ENCODE data around the gene ELP5. TPM values are rescaled to one million over a fixed set of nuclear protein-coding genes. Genes with fewer than 3 reads are reported as not detected.

Gene ELP5
- total and polyA plus RNA-seq, 7 donors, result 28.4 to 70.9 (median 34.3) TPM

DNA sequence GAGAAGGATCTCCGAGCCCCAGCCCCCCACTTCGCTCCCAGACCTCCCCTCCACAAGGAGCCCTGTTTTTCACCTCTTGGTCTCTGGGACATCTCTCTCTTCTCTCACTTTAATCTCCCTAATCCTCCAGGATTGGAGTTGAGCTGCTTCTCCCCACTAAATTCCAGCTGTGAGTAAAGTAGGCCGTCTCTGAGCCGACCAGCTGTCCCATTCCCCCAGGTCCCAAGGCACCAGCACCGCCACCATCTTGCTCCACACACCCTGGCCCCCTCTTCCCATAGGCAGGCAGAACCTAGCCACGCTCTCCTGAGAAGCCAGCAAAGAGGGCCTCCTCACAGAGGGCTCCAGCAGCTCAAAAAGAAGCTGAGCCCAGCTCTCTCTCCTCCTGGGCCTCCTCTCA, 33.3 kb upstream of the ELP5 start:
- TF ChIP-seq CTCF (IDR thresholded peaks at IDR 0.05) (no peak), POLR2AphosphoS5 (IDR thresholded peaks at IDR 0.05) (no peak), POLR2A (IDR thresholded peaks at IDR 0.05) (no peak), EP300 (IDR thresholded peaks at IDR 0.05) (no peak)
- Histone ChIP-seq H3K27me3 (no peaks in the 10 kb centered on the region), H3K9me3 (no peaks in the 10 kb centered on the region), H3K4me3 (no peak overlapping the region), H3K36me3 (peaks cover 10 to 20% (median 14%) of the 10 kb centered on the region in 4 donors), H3K27ac (peak overlapping the region; percentile 90 to 99 (median 98)), H3K4me1 (peaks cover 0 to 73% (median 64%) of the 10 kb centered on the region in 4 donors)
- intact Hi-C loops (cut with DNase I), result no loop called here
- WGBS, 2 donors, result 72 to 77% methylated on average over 6 of the region's 6 CpGs
- no peak for DNase-seq

- Histone ChIP-seq H3K27me3 (no peaks in the 10 kb centered on the region), H3K36me3 (peaks cover 15 to 26% (median 20%) of the 10 kb centered on the region in 4 donors), H3K27ac (peak overlapping the region; percentile 90 to 99 (median 98)), H3K4me1 (peaks cover 0 to 68% (median 59%) of the 10 kb centered on the region in 4 donors), H3K4me3 (peak overlapping the region; percentile 73 to 98 (median 90)), H3K9me3 (no peaks in the 10 kb centered on the region)
- intact Hi-C loops (cut with DNase I), result no loop called here
- WGBS, 2 donors, result 16 to 17% methylated on average over 12 of the region's 12 CpGs
- DNase-seq, result no peak
- TF ChIP-seq CTCF (IDR thresholded peaks at IDR 0.05) (no peak), EP300 (IDR thresholded peaks at IDR 0.05) (no peak), POLR2A (IDR thresholded peaks at IDR 0.05) (no peak), POLR2AphosphoS5 (IDR thresholded peaks at IDR 0.05) (no peak)
Observed at GRCh38 chr17:7219229-7219811, 32.7 kb upstream of the ELP5 start.

- TF ChIP-seq EP300 (IDR thresholded peaks at IDR 0.05) (peak in 1 of 4 donors; percentile 22), POLR2A (IDR thresholded peaks at IDR 0.05) (peak; percentile 36 to 75), POLR2AphosphoS5 (IDR thresholded peaks at IDR 0.05) (peak; percentile 85 to 98 (median 88)), CTCF (IDR thresholded peaks at IDR 0.05) (no peak)
- Histone ChIP-seq H3K27me3 (no peaks in the 10 kb centered on the region), H3K9me3 (no peaks in the 10 kb centered on the region), H3K36me3 (peaks cover 15 to 33% (median 27%) of the 10 kb centered on the region in 4 donors), H3K4me3 (peak within 1 kb of the TSS; percentile 73 to 98 (median 90)), H3K27ac (peak within 1 kb of the TSS; percentile 90 to 99 (median 98)), H3K4me1 (peaks cover 0 to 63% (median 54%) of the 10 kb centered on the region in 4 donors)
- intact Hi-C loops (cut with DNase I), result no loop called here
- peak; percentile 97 for DNase-seq
- 0% methylated on average over 63 of the region's 63 CpGs for WGBS, 2 donors
Observed at GRCh38 chr17:7219812-7220592, 32.0 kb upstream of the ELP5 start, which contains the start of the genes ACADVL and DLG4. Gene ACADVL (plus strand): TSS chr17:7219938. CDS start chr17:7219985, 47 bp downstream. Gene DLG4 (minus strand): TSS chr17:7219836.

DNA sequence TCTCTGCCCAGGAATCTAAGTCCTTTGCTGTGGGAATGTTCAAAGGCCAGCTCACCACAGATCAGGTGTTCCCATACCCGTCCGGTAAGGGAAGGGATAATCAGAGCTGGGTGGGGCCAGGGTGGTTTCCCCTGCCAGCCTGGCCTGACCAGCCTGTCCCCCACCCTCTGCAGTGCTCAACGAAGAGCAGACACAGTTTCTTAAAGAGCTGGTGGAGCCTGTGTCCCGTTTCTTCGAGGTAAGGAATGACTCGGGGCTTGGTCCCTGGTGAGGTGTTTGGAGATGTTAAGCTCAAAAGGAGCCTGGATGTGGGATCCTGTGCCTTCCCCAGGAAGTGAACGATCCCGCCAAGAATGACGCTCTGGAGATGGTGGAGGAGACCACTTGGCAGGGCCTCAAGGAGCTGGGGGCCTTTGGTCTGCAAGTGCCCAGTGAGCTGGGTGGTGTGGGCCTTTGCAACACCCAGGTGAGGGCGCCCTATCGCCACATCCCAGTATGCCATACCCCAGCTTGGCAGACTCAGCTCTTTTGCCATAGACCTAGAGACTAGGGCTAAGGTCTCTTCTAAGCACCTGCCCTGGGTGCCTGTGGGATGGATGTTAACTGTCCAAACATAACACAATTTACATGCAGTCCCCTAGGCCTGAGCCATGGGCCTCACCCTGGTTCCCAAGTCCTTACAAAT, 31.3 kb upstream of the ELP5 start:
- 6 to 32% methylated on average over 11 of the region's 11 CpGs for WGBS, 2 donors
- Histone ChIP-seq H3K9me3 (no peaks in the 10 kb centered on the region), H3K27ac (peak overlapping the region; percentile 90 to 99 (median 98)), H3K36me3 (peaks cover 15 to 40% (median 30%) of the 10 kb centered on the region in 4 donors), H3K4me1 (peaks cover 0 to 56% (median 46%) of the 10 kb centered on the region in 4 donors), H3K27me3 (no peaks in the 10 kb centered on the region), H3K4me3 (peak overlapping the region; percentile 73 to 98 (median 90))
- DNase-seq, result peak; percentile 86
- intact Hi-C loops (cut with DNase I), result no loop called here
- TF ChIP-seq POLR2A (IDR thresholded peaks at IDR 0.05), result no peak
- TF ChIP-seq EP300 (IDR thresholded peaks at IDR 0.05), result no peak
- TF ChIP-seq CTCF (IDR thresholded peaks at IDR 0.05), result no peak
- TF ChIP-seq POLR2AphosphoS5 (IDR thresholded peaks at IDR 0.05), result no peak
